HG03066 (cell line): ENCODE data around the gene QPCT.
"Not testable (repeated sequence)": the region's sequence is repeated elsewhere in the genome, so short reads cannot be mapped to it uniquely, and the experiment has no call there.

Source experiments
- ATAC-seq: cut with Tn5 transposase; IDR thresholded peaks from one replicate; pipeline ENCODE4 v1.9.1; 2021; ENCODE audit warnings: low read depth; ENCODE audit not compliant: unreplicated experiment

Gene QPCT

GRCh38 chr2:37389395-37389794 lies 45.0 kb downstream of the QPCT start:
- ATAC-seq = no peak

- ATAC-seq = peak; percentile 98
Measured at GRCh38 chr2:37389989-37390765, 45.7 kb downstream of the QPCT start.

- ATAC-seq = no peak
Measured at GRCh38 chr2:37390777-37391176, 46.3 kb downstream of the QPCT start.

GRCh38 chr2:37391711-37392110 lies 47.3 kb downstream of the QPCT start:
- no peak for ATAC-seq

GRCh38 chr2:37392428-37392827 lies 48.0 kb downstream of the QPCT start:
- ATAC-seq = no peak

- no peak for ATAC-seq
Measured at GRCh38 chr2:37394263-37394662, 49.8 kb downstream of the QPCT start.

GRCh38 chr2:37394796-37395555 lies 50.5 kb downstream of the QPCT start:
- no peak for ATAC-seq

- ATAC-seq = no peak
Measured at GRCh38 chr2:37396890-37397565, 52.6 kb downstream of the QPCT start.

- no peak for ATAC-seq
Measured at GRCh38 chr2:37398990-37399389, 54.6 kb downstream of the QPCT start.

- ATAC-seq = no peak
Measured at GRCh38 chr2:37400041-37400440, 55.6 kb downstream of the QPCT start.

GRCh38 chr2:37402636-37403035 lies 58.2 kb downstream of the QPCT start:
- no peak for ATAC-seq

- no peak for ATAC-seq
Measured at GRCh38 chr2:37405781-37406180, 61.4 kb downstream of the QPCT start.

GRCh38 chr2:37412231-37412630 lies 67.8 kb downstream of the QPCT start:
- ATAC-seq = no peak

- not testable (repeated sequence) for ATAC-seq
Measured at GRCh38 chr2:37413911-37414469, 69.6 kb downstream of the QPCT start.

GRCh38 chr2:37414470-37414949 lies 70.1 kb downstream of the QPCT start:
- ATAC-seq = no peak

- no peak for ATAC-seq
Measured at GRCh38 chr2:37415128-37415820, 70.8 kb downstream of the QPCT start.

- ATAC-seq = no peak
Measured at GRCh38 chr2:37417321-37417720, 72.9 kb downstream of the QPCT start.

- ATAC-seq = no peak
Measured at GRCh38 chr2:37418956-37419355, 74.5 kb downstream of the QPCT start.

- ATAC-seq = no peak
Measured at GRCh38 chr2:37421686-37422085, 77.3 kb downstream of the QPCT start.

- no peak for ATAC-seq
Measured at GRCh38 chr2:37422816-37423215, 78.4 kb downstream of the QPCT start.
